ENCODE results near the gene PDE4D. TPM values are rescaled to one million over a fixed set of nuclear protein-coding genes. Genes with fewer than 3 reads are reported as not detected.

Gene PDE4D
- total RNA-seq, 5 donors from 2014 or later (not counting 1 experiment from before 2014, with no cell fraction given), result 45.1 to 136 (median 64.9) TPM

- no peak overlapping the region for H3K27ac ChIP-seq (ENCODE audit: low read length)
- ATAC-seq (replicated peaks in 1 of 4), result no peak
- CTCF ChIA-PET, result interaction anchor here in 1 of 2 donors (0.6 kb wide), 1 partner anchor 626 kb away, joined by 3 read pairs; no protein-coding TSS in a partner anchor
- no peak overlapping the region for H3K4me3 Mint-ChIP-seq
- peaks cover 0 to 5% (median 4%) of the 10 kb centered on the region in 3 donors for H3K9me3 Mint-ChIP-seq
- H3K27me3 Mint-ChIP-seq, result no peaks in the 10 kb centered on the region
- H3K4me3 ChIP-seq (ENCODE audit: control insufficient read depth in 1 of 2, extremely low read depth in 1 of 2, low read length in 1 of 2), result no peak overlapping the region
- POLR2A ChIA-PET, result no interaction called here
- no peaks in the 10 kb centered on the region for H3K9me3 ChIP-seq
- H3K4me1 Mint-ChIP-seq, result no peaks in the 10 kb centered on the region
- DNase-seq, result no peak
- H3K36me3 ChIP-seq (ENCODE audit: control insufficient read depth in 2 of 2, extremely low read depth in 1 of 2, insufficient read depth in 1 of 2, low read length in 1 of 2), result no peaks in the 10 kb centered on the region
- WGBS (ENCODE audit: insufficient coverage), result no CpG with 5 or more reads among the region's 1 CpG
- no peaks in the 10 kb centered on the region for H3K27me3 ChIP-seq (replicated peaks in 1 of 2; ENCODE audit: control insufficient read depth in 2 of 2, extremely low read depth in 1 of 2, insufficient read depth in 2 of 2, low read length in 1 of 2)
- no peaks in the 10 kb centered on the region for H3K4me1 ChIP-seq (ENCODE audit: control insufficient read depth in 1 of 2, extremely low read depth in 1 of 2, insufficient read depth in 2 of 2, low read length in 2 of 2)
- no peaks in the 10 kb centered on the region for H3K36me3 Mint-ChIP-seq
- no peak overlapping the region for H3K27ac Mint-ChIP-seq
These were observed 182.2 kb downstream of the PDE4D start for GRCh38 chr5:59711310-59711709.

GRCh38 chr5:59709846-59710245 is 183.7 kb downstream of the PDE4D start:
- POLR2A ChIA-PET, result no interaction called here
- no CpG with 5 or more reads among the region's 2 CpGs for WGBS (ENCODE audit: insufficient coverage)
- H3K4me3 Mint-ChIP-seq, result no peak overlapping the region
- no peak for DNase-seq
- H3K27ac Mint-ChIP-seq, result no peak overlapping the region
- Histone ChIP-seq H3K27me3 (replicated peaks in 1 of 2; ENCODE audit: control insufficient read depth in 2 of 2, extremely low read depth in 1 of 2, insufficient read depth in 2 of 2, low read length in 1 of 2) (no peaks in the 10 kb centered on the region), H3K4me3 (ENCODE audit: control insufficient read depth in 1 of 2, extremely low read depth in 1 of 2, low read length in 1 of 2) (no peak overlapping the region), H3K36me3 (ENCODE audit: control insufficient read depth in 2 of 2, extremely low read depth in 1 of 2, insufficient read depth in 1 of 2, low read length in 1 of 2) (no peaks in the 10 kb centered on the region), H3K9me3 (no peaks in the 10 kb centered on the region), H3K27ac (ENCODE audit: low read length) (no peak overlapping the region), H3K4me1 (ENCODE audit: control insufficient read depth in 1 of 2, extremely low read depth in 1 of 2, insufficient read depth in 2 of 2, low read length in 2 of 2) (no peaks in the 10 kb centered on the region)
- no peaks in the 10 kb centered on the region for H3K36me3 Mint-ChIP-seq
- peaks cover 0 to 5% (median 4%) of the 10 kb centered on the region in 3 donors for H3K9me3 Mint-ChIP-seq
- CTCF ChIA-PET, result no interaction called here
- no peaks in the 10 kb centered on the region for H3K27me3 Mint-ChIP-seq
- H3K4me1 Mint-ChIP-seq, result no peaks in the 10 kb centered on the region
- no peak for ATAC-seq (replicated peaks in 1 of 4)

- ChIA-PET POLR2A (no interaction called here), CTCF (no interaction called here)
- Histone ChIP-seq H3K36me3 (ENCODE audit: control insufficient read depth in 2 of 2, extremely low read depth in 1 of 2, insufficient read depth in 1 of 2, low read length in 1 of 2) (no peaks in the 10 kb centered on the region), H3K9me3 (no peaks in the 10 kb centered on the region), H3K27me3 (replicated peaks in 1 of 2; ENCODE audit: control insufficient read depth in 2 of 2, extremely low read depth in 1 of 2, insufficient read depth in 2 of 2, low read length in 1 of 2) (no peaks in the 10 kb centered on the region), H3K4me1 (ENCODE audit: control insufficient read depth in 1 of 2, extremely low read depth in 1 of 2, insufficient read depth in 2 of 2, low read length in 2 of 2) (no peaks in the 10 kb centered on the region), H3K4me3 (ENCODE audit: control insufficient read depth in 1 of 2, extremely low read depth in 1 of 2, low read length in 1 of 2) (no peak overlapping the region), H3K27ac (ENCODE audit: low read length) (no peak overlapping the region)
- ATAC-seq (replicated peaks in 1 of 4), result no peak
- Mint-ChIP-seq H3K9me3 (peaks cover 0 to 5% (median 4%) of the 10 kb centered on the region in 3 donors), H3K36me3 (no peaks in the 10 kb centered on the region), H3K4me1 (no peaks in the 10 kb centered on the region), H3K4me3 (no peak overlapping the region), H3K27me3 (no peaks in the 10 kb centered on the region), H3K27ac (no peak overlapping the region)
- WGBS (ENCODE audit: insufficient coverage), result no CpG with 5 or more reads among the region's 4 CpGs
- DNase-seq, result no peak
These were observed 184.1 kb downstream of the PDE4D start for GRCh38 chr5:59709346-59709821.

GRCh38 chr5:59704936-59705335 is 188.6 kb downstream of the PDE4D start:
- no peaks in the 10 kb centered on the region for H3K4me1 ChIP-seq (ENCODE audit: control insufficient read depth in 1 of 2, extremely low read depth in 1 of 2, insufficient read depth in 2 of 2, low read length in 2 of 2)
- Mint-ChIP-seq H3K4me1 (no peaks in the 10 kb centered on the region), H3K9me3 (no peaks in the 10 kb centered on the region), H3K27ac (no peak overlapping the region), H3K4me3 (no peak overlapping the region), H3K27me3 (peaks cover 0 to 4% of the 10 kb centered on the region in 2 donors), H3K36me3 (no peaks in the 10 kb centered on the region)
- H3K9me3 ChIP-seq, result no peaks in the 10 kb centered on the region
- ChIA-PET CTCF (interaction anchor here in 1 of 2 donors (0.5 kb wide), 1 partner anchor 14 kb away, joined by 3 read pairs; no protein-coding TSS in a partner anchor), POLR2A (no interaction called here)
- no peaks in the 10 kb centered on the region for H3K36me3 ChIP-seq (ENCODE audit: control insufficient read depth in 2 of 2, extremely low read depth in 1 of 2, insufficient read depth in 1 of 2, low read length in 1 of 2)
- no peaks in the 10 kb centered on the region for H3K27me3 ChIP-seq (replicated peaks in 1 of 2; ENCODE audit: control insufficient read depth in 2 of 2, extremely low read depth in 1 of 2, insufficient read depth in 2 of 2, low read length in 1 of 2)
- H3K27ac ChIP-seq (ENCODE audit: low read length), result no peak overlapping the region
- ATAC-seq (replicated peaks in 1 of 4) (no peak), DNase-seq (no peak)
- no CpG with 5 or more reads among the region's 1 CpG for WGBS (ENCODE audit: insufficient coverage)
- no peak overlapping the region for H3K4me3 ChIP-seq (ENCODE audit: control insufficient read depth in 1 of 2, extremely low read depth in 1 of 2, low read length in 1 of 2)

- Histone ChIP-seq H3K9me3 (no peaks in the 10 kb centered on the region), H3K4me1 (ENCODE audit: control insufficient read depth in 1 of 2, extremely low read depth in 1 of 2, insufficient read depth in 2 of 2, low read length in 2 of 2) (no peaks in the 10 kb centered on the region), H3K27me3 (replicated peaks in 1 of 2; ENCODE audit: control insufficient read depth in 2 of 2, extremely low read depth in 1 of 2, insufficient read depth in 2 of 2, low read length in 1 of 2) (no peaks in the 10 kb centered on the region), H3K36me3 (ENCODE audit: control insufficient read depth in 2 of 2, extremely low read depth in 1 of 2, insufficient read depth in 1 of 2, low read length in 1 of 2) (no peaks in the 10 kb centered on the region), H3K27ac (ENCODE audit: low read length) (no peak overlapping the region), H3K4me3 (ENCODE audit: control insufficient read depth in 1 of 2, extremely low read depth in 1 of 2, low read length in 1 of 2) (no peak overlapping the region)
- Mint-ChIP-seq H3K4me3 (no peak overlapping the region), H3K27me3 (peaks cover 0 to 4% of the 10 kb centered on the region in 2 donors), H3K4me1 (no peaks in the 10 kb centered on the region), H3K9me3 (no peaks in the 10 kb centered on the region), H3K27ac (no peak overlapping the region), H3K36me3 (no peaks in the 10 kb centered on the region)
- ATAC-seq (replicated peaks in 1 of 4), result no peak
- POLR2A ChIA-PET, result no interaction called here
- no peak for DNase-seq
- WGBS (ENCODE audit: insufficient coverage), result no CpG with 5 or more reads among the region's 2 CpGs
- CTCF ChIA-PET, result no interaction called here
These were observed 189.7 kb downstream of the PDE4D start for GRCh38 chr5:59703789-59704188.

GRCh38 chr5:59698207-59699178 is 195.0 kb downstream of the PDE4D start:
- H3K27me3 Mint-ChIP-seq, result peaks cover 2 to 4% of the 10 kb centered on the region in 2 donors
- CTCF ChIA-PET, result interaction anchor here in 1 of 2 donors (0.9 kb wide), 1 partner anchor 26 kb away, joined by 5 read pairs; no protein-coding TSS in a partner anchor
- POLR2A ChIA-PET, result no interaction called here
- H3K4me3 ChIP-seq (ENCODE audit: control insufficient read depth in 1 of 2, extremely low read depth in 1 of 2, low read length in 1 of 2), result no peak overlapping the region
- no peaks in the 10 kb centered on the region for H3K36me3 ChIP-seq (ENCODE audit: control insufficient read depth in 2 of 2, extremely low read depth in 1 of 2, insufficient read depth in 1 of 2, low read length in 1 of 2)
- no peaks in the 10 kb centered on the region for H3K4me1 Mint-ChIP-seq
- 100% methylated on average over 1 of the region's 6 CpGs for WGBS (ENCODE audit: insufficient coverage)
- H3K9me3 Mint-ChIP-seq, result no peaks in the 10 kb centered on the region
- ATAC-seq (replicated peaks in 1 of 4) (no peak), DNase-seq (no peak)
- H3K36me3 Mint-ChIP-seq, result no peaks in the 10 kb centered on the region
- H3K4me1 ChIP-seq (ENCODE audit: control insufficient read depth in 1 of 2, extremely low read depth in 1 of 2, insufficient read depth in 2 of 2, low read length in 2 of 2), result no peaks in the 10 kb centered on the region
- no peak overlapping the region for H3K27ac ChIP-seq (ENCODE audit: low read length)
- no peaks in the 10 kb centered on the region for H3K27me3 ChIP-seq (replicated peaks in 1 of 2; ENCODE audit: control insufficient read depth in 2 of 2, extremely low read depth in 1 of 2, insufficient read depth in 2 of 2, low read length in 1 of 2)
- H3K4me3 Mint-ChIP-seq, result no peak overlapping the region
- no peaks in the 10 kb centered on the region for H3K9me3 ChIP-seq
- no peak overlapping the region for H3K27ac Mint-ChIP-seq
